WTC11 (cell line): ENCODE measurements around the gene NPIPB2.

Experiments
- CREB1 ChIP-seq: sonication (generic); formaldehyde crosslinking; IDR thresholded peaks from 2 replicates; pipeline ENCODE4 v1.8.0; 2023; ENCODE audit warnings: mild to moderate bottlenecking, missing genetic modification reagents
- SMAD3 ChIP-seq: sonication (generic); formaldehyde crosslinking; IDR thresholded peaks from 2 replicates; pipeline ENCODE4 v1.8.0; 2022; ENCODE audit warnings: missing genetic modification reagents, mild to moderate bottlenecking, borderline replicate concordance
- SP1 ChIP-seq: sonication (generic); formaldehyde crosslinking; conservative IDR thresholded peaks from 2 replicates; pipeline ENCODE4 v1.8.1; 2022; ENCODE audit warnings: missing genetic modification reagents
- ZNF263 ChIP-seq: sonication (generic); formaldehyde crosslinking; IDR thresholded peaks from 2 replicates; pipeline ENCODE4 v1.8.1; 2022; ENCODE audit warnings: low read depth, mild to moderate bottlenecking, moderate library complexity, missing genetic modification reagents
- ZNF317 ChIP-seq: sonication (generic); formaldehyde crosslinking; IDR thresholded peaks from 2 replicates; pipeline ENCODE4 v1.8.1; 2023; ENCODE audit warnings: low read depth, mild to moderate bottlenecking, moderate library complexity, missing genetic modification reagents, borderline replicate concordance
- TF ChIP-seq, protein P1 (sequence below): fragments of 200-600 bp; IDR thresholded peaks from 2 replicates; pipeline ENCODE4 v1.8.0; 2022; ENCODE audit warnings: antibody characterized with exemption
- TF ChIP-seq, protein P2 (sequence below): sonication (generic); formaldehyde crosslinking; IDR thresholded peaks from 2 replicates; pipeline ENCODE4 v1.8.1; 2023; ENCODE audit warnings: mild to moderate bottlenecking, missing genetic modification reagents, moderate library complexity
- TF ChIP-seq, protein P3 (sequence below): sonication (generic); formaldehyde crosslinking; IDR thresholded peaks from 2 replicates; pipeline ENCODE4 v1.8.0; 2022; ENCODE audit warnings: mild to moderate bottlenecking, missing genetic modification reagents
- TF ChIP-seq, protein P4 (sequence below): sonication (generic); formaldehyde crosslinking; IDR thresholded peaks from 2 replicates; pipeline ENCODE4 v1.8.1; 2023; ENCODE audit warnings: mild to moderate bottlenecking, missing genetic modification reagents
- TF ChIP-seq, protein P5 (sequence below): sonication (generic); formaldehyde crosslinking; IDR thresholded peaks from 2 replicates; pipeline ENCODE4 v1.8.0; 2022; ENCODE audit warnings: mild to moderate bottlenecking, missing genetic modification reagents

DNA sequence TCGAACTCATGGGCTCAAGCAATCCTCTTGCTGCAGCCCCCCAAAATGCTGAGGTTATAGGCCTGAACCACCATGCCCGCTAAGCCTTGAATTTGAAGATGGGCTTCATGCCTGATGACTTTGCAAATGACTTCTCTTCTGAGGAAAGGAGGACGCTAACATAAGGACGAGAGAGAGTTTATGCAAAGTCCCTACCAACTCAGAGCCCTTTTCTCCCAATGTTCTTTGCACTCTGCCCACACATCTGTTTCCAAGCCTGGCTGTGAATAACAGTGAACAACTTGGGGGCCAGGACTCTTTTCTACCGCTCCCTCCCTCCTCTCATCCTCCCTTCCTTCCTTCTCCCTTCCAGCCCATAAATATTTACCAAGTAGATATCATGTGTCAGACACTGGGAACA is 8.5 kb upstream of the NPIPB2 start:
- no peak for TF ChIP-seq ZNF263 (CRISPR knock-in tag)
- TF ChIP-seq, protein P1, sequence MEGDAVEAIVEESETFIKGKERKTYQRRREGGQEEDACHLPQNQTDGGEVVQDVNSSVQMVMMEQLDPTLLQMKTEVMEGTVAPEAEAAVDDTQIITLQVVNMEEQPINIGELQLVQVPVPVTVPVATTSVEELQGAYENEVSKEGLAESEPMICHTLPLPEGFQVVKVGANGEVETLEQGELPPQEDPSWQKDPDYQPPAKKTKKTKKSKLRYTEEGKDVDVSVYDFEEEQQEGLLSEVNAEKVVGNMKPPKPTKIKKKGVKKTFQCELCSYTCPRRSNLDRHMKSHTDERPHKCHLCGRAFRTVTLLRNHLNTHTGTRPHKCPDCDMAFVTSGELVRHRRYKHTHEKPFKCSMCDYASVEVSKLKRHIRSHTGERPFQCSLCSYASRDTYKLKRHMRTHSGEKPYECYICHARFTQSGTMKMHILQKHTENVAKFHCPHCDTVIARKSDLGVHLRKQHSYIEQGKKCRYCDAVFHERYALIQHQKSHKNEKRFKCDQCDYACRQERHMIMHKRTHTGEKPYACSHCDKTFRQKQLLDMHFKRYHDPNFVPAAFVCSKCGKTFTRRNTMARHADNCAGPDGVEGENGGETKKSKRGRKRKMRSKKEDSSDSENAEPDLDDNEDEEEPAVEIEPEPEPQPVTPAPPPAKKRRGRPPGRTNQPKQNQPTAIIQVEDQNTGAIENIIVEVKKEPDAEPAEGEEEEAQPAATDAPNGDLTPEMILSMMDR, result no peak
- TF ChIP-seq, protein P2, sequence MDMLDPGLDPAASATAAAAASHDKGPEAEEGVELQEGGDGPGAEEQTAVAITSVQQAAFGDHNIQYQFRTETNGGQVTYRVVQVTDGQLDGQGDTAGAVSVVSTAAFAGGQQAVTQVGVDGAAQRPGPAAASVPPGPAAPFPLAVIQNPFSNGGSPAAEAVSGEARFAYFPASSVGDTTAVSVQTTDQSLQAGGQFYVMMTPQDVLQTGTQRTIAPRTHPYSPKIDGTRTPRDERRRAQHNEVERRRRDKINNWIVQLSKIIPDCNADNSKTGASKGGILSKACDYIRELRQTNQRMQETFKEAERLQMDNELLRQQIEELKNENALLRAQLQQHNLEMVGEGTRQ (CRISPR knock-in tag), result no peak
- TF ChIP-seq, protein P3, sequence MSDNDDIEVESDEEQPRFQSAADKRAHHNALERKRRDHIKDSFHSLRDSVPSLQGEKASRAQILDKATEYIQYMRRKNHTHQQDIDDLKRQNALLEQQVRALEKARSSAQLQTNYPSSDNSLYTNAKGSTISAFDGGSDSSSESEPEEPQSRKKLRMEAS (CRISPR knock-in tag), result no peak
- TF ChIP-seq ZNF317 (CRISPR knock-in tag), result no peak
- TF ChIP-seq SP1 (CRISPR knock-in tag), result no peak
- no peak for TF ChIP-seq CREB1 (CRISPR knock-in tag)
- TF ChIP-seq, protein P4, sequence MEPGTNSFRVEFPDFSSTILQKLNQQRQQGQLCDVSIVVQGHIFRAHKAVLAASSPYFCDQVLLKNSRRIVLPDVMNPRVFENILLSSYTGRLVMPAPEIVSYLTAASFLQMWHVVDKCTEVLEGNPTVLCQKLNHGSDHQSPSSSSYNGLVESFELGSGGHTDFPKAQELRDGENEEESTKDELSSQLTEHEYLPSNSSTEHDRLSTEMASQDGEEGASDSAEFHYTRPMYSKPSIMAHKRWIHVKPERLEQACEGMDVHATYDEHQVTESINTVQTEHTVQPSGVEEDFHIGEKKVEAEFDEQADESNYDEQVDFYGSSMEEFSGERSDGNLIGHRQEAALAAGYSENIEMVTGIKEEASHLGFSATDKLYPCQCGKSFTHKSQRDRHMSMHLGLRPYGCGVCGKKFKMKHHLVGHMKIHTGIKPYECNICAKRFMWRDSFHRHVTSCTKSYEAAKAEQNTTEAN (CRISPR knock-in tag), result no peak
- TF ChIP-seq SMAD3 (CRISPR knock-in tag), result no peak
- TF ChIP-seq, protein P5, sequence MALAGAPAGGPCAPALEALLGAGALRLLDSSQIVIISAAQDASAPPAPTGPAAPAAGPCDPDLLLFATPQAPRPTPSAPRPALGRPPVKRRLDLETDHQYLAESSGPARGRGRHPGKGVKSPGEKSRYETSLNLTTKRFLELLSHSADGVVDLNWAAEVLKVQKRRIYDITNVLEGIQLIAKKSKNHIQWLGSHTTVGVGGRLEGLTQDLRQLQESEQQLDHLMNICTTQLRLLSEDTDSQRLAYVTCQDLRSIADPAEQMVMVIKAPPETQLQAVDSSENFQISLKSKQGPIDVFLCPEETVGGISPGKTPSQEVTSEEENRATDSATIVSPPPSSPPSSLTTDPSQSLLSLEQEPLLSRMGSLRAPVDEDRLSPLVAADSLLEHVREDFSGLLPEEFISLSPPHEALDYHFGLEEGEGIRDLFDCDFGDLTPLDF (CRISPR knock-in tag), result no peak
